ENCODE measurements around the gene PHPT1.

DNA sequence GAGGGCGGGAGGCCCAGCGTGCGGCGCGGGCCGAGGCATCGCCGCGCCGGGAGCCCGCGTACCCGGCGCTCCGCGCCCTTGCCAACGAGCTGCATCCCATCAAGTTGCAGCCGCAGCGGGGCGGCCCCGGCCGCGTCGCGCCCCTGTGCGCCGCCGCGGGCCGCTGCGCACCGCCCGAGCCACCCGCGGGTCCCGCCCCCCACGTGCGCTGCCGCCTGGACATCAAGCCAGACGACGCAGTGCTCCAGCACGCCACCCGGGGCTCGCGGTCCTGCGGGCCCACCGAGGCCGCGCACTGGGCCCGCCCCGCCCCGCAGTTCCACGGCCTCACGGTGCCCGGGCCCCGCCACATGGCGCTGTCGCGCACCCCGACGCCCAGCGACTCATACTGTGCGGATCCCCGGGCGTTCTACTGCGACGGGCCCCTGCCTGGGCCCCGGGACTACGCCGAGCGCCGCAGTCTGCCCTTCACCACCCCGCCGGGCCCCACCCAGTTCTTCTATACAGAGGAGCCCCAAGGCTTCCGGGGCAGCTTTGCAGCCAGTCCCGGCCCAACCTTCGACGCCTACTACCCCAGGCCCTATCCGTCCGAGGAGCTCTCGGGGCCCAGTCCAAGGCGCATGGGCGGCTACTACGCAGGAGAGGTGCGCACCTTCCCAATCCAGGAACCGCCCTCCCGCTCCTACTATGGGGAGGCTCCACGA lies 4.3 kb upstream of the PHPT1 start:
- no peak for TF ChIP-seq CTCF (IDR thresholded peaks at IDR 0.05)
- no peak for TF ChIP-seq POLR2A (IDR thresholded peaks at IDR 0.05)

Measured in right lobe of liver (tissue), 4 donors.